GM12874 (cell line): ENCODE data around the gene TRH.

Experiments used
- TF ChIP-seq, protein P1 (sequence below): IDR thresholded peaks from 2 replicates; pipeline ENCODE4 v1.5.1; 2011; ENCODE audit warnings: low read depth, mild to moderate bottlenecking, control low read depth, low read length, moderate library complexity; ENCODE audit not compliant: insufficient read depth

The TRH gene

DNA sequence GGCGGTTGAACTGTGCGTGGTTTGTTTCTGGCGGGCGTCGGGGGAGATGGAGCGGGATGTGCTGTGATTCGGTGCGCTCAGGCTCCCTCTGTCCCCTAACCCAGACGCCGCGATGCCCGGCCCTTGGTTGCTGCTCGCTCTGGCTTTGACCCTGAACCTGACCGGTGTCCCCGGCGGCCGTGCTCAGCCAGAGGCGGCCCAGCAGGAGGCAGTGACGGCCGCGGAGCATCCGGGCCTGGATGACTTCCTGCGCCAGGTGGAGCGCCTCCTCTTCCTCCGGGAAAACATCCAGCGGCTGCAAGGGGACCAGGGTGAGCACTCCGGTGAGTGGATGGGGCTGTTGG is 1.2 kb downstream of the TRH start:
- TF ChIP-seq, protein P1, sequence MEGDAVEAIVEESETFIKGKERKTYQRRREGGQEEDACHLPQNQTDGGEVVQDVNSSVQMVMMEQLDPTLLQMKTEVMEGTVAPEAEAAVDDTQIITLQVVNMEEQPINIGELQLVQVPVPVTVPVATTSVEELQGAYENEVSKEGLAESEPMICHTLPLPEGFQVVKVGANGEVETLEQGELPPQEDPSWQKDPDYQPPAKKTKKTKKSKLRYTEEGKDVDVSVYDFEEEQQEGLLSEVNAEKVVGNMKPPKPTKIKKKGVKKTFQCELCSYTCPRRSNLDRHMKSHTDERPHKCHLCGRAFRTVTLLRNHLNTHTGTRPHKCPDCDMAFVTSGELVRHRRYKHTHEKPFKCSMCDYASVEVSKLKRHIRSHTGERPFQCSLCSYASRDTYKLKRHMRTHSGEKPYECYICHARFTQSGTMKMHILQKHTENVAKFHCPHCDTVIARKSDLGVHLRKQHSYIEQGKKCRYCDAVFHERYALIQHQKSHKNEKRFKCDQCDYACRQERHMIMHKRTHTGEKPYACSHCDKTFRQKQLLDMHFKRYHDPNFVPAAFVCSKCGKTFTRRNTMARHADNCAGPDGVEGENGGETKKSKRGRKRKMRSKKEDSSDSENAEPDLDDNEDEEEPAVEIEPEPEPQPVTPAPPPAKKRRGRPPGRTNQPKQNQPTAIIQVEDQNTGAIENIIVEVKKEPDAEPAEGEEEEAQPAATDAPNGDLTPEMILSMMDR: no peak

DNA sequence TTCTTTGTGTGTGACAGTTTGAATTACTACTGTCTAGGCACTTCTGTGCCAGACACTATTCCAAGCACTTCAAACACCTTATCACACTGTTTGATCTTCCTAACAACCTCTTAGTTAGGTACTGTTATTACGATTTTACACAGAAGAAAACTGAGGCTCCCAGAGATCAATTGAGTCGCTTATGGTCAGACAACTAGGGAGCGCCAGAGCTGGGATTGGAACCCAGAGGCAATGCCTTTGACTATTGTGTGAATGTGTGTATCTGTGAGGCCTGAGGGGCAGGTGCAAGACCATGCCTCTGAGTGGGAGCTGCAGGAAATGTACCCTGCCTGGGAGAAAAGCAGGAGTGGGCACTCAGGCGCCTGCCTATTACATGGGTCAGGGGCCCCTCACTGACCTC is 1.8 kb downstream of the TRH start:
- TF ChIP-seq, protein P1: no peak

DNA sequence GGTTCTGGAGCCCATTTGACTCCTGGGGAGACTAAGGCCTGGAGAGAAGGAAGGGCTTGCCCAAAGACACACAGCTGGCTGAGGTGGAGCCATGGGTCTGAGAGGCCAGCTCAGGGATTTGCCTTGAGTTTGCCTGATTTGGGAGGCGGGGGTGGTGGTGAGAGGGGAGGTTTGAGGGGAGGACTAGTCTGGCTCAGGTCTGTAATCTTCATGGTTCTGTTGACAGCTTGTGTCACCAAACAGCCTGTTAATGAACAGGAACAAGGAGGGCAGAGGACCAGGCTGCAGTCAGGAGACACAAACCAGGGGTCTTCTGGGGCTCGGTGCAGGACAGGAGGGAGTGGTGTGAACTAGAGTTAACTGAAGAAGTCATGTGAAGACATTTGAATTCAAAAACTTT is 3.6 kb downstream of the TRH start:
- TF ChIP-seq, protein P1: no peak

DNA sequence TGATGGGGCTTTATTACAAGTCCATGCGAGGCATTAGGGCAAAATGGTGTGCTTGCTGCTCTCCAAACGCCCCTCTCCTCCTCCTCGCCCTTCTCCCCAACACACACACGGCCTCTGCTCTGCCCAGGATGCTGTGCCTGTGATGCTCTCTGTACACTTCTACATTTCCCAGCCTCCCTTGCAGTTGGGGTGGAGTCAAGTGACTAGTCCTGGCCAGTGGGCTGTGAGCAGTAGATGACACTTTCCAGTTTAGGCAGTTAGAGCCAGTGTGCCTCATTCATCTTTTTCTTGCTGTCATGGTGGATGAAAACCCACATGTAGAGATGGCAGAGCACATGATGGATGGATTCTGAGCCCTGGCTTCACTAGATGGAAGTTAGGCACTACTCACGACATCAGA is 5.4 kb downstream of the TRH start:
- TF ChIP-seq, protein P1: no peak

DNA sequence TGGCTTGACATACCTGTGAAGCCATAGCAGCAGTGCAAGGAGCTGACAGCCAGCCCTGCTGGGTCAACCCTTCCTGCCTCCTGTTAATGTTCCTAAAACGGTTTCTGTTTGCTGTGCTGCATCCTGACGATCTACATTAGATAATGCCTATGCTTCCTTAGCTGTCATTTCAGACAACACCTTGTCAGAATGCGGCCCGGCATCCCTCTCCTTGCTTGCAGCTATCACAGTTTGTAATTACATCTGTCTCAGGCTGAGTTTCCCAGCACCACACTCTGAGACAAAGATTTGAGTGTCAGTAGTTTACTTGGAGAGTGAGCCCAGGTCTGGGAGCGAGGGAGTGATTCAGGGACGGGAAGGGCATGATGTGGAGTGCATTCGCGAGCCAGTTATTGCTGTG is 9.0 kb downstream of the TRH start:
- TF ChIP-seq, protein P1: no peak

DNA sequence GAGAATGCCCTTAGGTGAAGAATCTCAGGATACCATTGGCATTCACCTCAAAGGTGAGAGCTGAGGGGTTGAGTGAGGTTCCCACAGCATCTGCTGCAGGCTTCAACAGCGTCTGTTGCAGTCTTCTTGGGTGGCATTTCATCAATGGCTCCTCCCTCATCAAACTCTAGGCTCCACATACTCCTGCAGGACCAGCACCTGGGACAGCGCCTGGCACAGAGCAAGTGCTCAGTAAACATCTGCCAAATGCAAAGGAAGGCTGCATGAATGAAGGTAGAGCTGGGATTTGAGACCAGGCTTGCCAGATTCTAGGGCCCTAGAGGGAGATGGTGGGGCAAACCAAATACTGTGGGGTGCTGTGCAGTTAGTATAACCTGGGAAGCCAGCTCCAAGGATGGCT is 9.6 kb downstream of the TRH start:
- TF ChIP-seq, protein P1: no peak

DNA sequence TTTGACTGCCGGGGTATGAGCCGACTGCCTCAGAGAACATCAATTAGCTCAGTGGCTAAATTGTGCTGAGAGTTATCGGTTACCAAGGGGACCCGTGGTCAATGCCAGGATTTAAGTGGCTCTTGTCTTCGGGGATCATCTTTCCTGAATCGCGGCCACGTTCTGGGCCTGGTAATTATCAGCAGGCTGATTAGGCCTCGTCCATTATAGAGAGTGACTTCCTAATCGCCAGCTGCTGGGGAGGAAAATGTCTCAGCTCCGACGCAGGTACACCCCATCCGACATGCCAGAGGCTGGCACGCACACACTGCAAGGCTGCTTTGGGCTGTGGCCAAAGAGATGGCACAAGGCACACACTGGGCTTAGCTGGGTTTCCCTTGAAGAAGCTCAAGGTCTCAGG is 10.6 kb downstream of the TRH start:
- TF ChIP-seq, protein P1: no peak

DNA sequence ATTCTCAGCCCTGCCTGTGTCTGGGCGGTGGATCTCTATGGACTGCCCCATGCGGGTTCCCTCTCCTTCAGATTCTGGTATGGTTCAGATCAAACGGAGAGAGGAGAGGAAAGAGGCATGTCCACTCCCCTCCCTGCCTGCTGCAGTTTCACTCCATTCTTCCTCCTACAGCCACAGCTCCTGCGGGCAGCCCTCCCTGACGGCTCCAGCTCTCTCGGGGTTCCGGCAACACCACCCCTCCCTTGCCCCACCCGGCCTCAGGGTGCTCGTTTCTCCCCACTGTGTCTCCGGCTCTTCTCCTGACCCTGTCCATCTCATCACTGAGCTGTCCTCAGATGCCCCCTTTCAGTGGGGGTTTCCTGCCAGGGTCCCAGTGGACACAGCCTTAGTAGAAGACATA is 13.9 kb downstream of the TRH start:
- TF ChIP-seq, protein P1: no peak
